Hair follicle dermal papilla cell (primary cell): ENCODE data around the gene LINC00632. TPM values are rescaled to one million over a fixed set of nuclear protein-coding genes. Genes with fewer than 3 reads are reported as not detected.

Experiments
- total RNA-seq: library from RNA; depleted of rRNA; stranded (reverse); fragments of >200 nt; gene quantifications from 2 replicates; pipeline ENCODE4 v1.2.3, GENCODE V29; 2012

Gene LINC00632
- 15.7 and 24.8 TPM in 2 replicates for total RNA-seq

GRCh38 chrX:140709421-140709846 is at the start of gene LINC00632:
Gene LINC00632, plus strand, starts transcription at chrX:140709759.

Other genes with a start within 250 kb of the LINC00632 start
- not detected in 2 replicates for gene SOX3, start 204.7 kb upstream of the LINC00632 start, total RNA-seq